GM18867 (cell line): ENCODE measurements around the gene NDUFAF8.

Source experiments
- ATAC-seq: cut with Tn5 transposase; IDR thresholded peaks from one replicate; pipeline ENCODE4 v1.9.1; 2021; ENCODE audit warnings: mild to moderate bottlenecking, moderate library complexity; ENCODE audit not compliant: unreplicated experiment

The NDUFAF8 gene

GRCh38 chr17:81200695-81201580 is 38.2 kb upstream of the NDUFAF8 start:
- ATAC-seq = no peak

DNA sequence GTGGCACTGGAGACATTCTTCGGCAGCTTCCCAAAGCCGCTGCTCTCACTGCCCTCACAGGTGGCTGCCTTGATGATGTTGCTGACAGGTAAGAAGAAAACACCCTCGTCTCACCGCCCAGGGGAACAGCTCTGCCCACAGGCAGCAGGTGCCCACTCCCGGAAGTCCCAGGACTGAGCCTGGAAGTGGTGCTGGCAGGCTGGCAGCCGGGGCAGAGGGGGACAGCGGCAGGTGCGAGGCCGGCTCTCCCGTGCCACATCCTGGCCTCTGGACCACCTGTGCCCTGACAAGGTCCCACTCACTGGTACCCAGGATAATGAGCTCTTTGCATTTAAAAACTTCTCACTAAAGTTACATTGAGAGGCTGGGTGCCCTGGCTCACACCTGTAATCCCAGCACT is 36.8 kb upstream of the NDUFAF8 start:
- ATAC-seq = no peak

DNA sequence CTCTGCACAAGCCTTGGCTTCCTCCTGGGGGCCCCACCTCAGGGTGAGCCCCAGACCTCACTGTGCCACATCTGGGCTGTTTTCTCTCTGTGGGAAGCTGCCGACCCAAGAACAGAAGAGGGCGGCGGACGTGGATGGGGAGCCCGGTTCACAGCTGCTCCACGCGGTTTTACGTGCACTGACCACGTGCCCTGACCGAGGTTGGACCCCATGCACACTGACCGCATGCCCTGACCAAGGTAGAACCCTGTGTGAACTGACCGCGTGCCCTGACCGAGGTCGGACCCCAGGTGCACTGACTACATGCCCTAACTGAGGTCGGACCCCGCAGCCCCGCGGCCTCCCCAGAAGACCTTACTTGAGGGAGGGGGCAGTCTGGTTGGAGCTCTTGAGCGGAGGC is 36.0 kb upstream of the NDUFAF8 start:
- no peak for ATAC-seq

DNA sequence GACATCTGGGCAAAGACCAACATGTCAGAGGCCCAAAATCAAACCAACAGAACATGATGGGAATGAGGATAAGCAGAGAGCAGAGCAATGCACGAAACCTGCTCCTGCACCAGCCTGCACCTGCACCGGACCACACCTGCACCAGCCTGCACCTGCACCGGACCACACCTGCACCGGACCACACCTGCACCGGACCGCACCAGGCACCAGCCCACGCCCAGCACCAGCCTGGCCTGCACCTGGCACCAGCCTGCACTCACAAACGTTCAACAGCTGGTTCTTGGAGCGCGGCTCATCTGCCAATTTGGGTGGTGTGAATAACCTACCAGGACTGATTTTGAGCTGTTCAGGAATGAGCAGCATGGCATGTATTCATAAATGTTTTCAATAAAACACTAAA is 34.5 kb upstream of the NDUFAF8 start:
- ATAC-seq = no peak

DNA sequence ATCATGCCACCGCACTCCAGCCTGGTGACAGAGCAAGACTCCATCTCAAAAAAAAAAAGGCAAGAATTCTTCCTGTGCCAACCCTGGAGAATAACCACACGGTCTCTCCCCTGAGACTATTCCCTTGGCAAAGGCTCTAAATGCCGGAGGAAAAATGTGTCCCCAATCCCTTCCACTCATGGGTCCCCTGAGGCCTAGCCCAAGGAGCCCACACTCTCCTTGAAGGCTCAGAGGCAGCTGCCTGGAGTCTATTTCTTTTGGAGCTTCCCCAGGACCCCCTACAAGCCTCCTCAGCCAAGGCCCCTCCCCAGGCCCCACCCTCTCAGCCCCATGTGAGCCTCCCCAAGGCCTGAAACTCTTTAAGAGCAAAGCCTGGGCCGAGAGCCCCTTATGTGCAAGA is 33.0 kb upstream of the NDUFAF8 start:
- no peak for ATAC-seq

- ATAC-seq = no peak
These were observed 32.5 kb upstream of the NDUFAF8 start for GRCh38 chr17:81206657-81207056.

DNA sequence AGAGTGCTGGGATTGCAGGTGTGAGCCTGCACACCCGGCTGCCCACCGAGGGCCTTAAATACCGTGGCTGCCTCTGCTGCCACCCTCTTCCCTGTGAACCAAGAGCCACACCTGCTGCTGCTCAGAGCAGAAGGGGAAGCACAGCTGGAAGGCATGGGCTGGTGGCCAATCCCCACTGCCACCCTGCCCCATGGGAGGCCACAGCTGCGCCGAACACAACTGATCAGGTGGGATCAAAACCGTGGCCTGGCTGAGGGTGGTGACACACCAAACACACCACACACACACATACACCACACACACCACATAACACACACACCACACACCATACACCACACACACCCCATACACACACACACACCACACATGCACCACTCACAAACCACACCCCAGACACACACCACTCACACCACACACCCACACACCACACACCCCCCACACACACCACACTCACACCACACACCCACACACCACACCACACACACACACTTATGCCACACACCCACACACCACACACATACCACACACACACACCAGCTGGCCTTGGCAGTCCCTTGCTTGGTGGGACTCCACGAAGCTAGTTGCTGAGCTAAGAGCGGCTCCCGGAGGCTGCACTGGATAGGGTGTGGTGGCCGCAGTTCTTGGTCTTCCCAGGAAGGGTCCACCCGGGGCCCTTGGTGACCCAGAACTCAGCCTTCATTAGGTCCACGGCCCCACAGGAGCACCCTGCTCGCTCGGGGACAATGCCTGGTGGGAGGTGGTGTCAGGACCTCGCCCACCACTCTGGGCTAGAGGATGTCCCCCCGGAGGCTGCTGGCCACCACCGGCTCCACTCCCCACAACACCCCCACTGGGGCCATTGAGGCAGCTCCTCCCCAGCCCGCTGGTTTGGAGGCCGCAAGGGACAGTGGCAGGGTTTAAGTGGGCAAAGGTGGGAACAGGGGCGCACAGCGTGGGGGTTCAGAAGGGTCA is 31.2 kb upstream of the NDUFAF8 start:
- ATAC-seq = no peak

DNA sequence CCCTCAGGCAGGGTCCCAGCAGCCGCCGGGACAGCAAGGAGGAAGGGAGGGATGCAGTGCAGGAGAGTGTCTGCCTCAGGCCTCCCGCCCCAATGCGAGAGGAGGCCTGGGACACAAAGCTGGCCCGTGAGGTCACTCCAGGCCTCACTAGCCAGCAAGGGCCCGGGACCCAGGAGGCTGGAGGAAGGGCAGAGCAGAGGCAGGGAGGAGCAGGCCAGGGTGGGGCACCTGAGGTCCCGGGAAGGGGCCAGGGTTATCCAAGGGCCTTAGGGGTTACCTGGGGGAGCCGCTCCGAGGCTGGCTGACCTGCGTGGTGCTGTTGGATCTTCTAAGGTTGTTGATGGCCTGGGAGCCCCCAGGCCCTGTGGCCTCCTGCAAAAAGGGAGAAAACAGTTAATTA is 30.5 kb upstream of the NDUFAF8 start:
- no peak for ATAC-seq

DNA sequence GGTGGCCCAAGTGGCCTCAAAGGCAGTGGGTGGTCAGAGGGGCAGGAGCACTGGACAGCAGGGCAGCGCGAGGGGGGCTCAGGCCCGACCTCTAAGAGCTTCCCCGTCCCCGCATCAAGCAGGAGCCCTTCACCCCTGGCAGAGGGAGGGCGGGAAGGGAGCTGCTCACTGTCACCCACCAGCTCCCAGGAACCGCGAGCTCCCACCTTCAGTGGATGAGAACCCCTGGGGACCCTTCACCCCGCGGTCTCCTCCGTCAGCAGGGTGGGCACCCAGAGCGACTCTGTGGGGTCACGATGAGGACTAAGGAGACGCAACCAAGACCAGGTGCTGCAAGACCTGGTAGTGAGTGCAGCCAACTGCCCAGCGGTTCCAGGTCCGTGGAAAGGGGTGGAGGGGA is 30.0 kb upstream of the NDUFAF8 start:
- no peak for ATAC-seq

DNA sequence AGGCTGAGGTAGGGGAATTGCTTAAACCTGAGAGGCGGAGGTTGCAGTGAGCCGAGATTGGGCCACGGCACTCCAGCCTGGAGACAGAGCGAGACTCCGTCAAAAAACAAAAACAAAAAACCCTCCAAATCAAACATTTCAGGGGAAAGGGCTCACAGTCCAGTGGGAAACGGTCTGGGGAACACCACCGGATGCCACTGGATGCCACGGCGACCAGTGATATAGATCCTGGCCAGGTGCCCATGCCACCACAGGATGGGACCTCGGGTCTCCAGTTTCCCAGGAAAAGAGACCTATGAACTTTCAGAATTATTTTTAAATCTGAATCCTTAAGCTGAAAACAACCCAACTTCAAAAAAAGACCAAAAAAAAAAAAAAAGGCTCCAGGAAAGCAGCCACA is 28.7 kb upstream of the NDUFAF8 start:
- ATAC-seq = no peak

- ATAC-seq = no peak
These were observed 28.2 kb upstream of the NDUFAF8 start for GRCh38 chr17:81210868-81211267.

GRCh38 chr17:81212365-81212764 is 26.8 kb upstream of the NDUFAF8 start:
- ATAC-seq = no peak

GRCh38 chr17:81213978-81214377 is 25.1 kb upstream of the NDUFAF8 start:
- no peak for ATAC-seq

GRCh38 chr17:81217491-81217890 is 21.6 kb upstream of the NDUFAF8 start:
- no peak for ATAC-seq

DNA sequence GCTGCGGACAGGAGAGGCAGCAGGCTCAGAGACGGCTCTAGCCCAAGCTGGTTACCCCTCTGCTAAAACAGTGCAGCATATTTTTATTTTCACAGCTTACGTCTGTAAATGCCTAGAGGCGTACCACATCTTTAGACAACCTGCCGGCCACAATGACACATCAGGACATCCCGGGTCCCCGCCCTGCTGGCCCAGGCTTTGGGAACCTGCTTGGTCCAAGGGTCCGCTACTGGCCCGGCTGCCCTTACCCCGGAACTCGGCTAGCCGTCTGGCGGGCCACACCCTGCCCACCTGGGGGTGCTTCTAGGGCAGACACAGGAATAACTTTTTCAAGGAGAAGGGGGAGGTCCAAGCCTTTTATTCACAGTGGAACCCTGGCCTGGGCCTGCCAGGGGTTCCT is 20.7 kb upstream of the NDUFAF8 start:
- no peak for ATAC-seq

- ATAC-seq = no peak
These were observed 20.1 kb upstream of the NDUFAF8 start for GRCh38 chr17:81218991-81219390.

DNA sequence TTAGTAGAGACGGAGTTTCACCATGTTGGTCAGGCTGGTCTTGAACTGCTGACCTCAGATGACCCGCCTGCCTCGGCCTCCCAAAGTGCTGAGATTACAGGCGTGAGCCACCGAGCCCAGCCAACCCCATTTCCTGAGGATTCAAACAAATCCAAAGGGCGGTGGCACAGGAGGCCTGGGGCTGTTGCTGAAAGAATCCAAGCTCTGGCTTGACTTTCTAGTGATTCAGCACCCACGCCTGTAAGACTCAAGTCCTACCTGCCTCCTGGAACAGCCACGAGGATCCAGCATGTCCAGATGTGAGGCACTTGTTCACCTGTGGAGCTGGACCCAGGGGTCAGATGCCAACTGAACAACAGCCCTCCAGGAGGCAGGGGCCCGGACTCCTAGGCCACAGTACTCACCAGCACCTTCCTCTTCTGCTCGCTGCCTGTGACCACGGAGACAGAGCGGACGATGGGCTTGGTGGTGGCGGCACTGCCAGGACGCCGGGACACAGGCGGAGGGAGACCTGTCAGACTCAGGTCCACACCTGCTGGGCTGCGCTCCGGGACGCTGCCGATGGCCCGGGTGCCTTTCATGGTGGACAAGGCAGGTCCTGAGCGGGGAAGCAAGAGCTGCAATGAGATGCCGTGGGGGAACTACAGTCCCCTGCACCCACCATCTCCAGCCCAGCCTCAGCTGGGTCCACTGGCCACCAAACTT is 19.5 kb upstream of the NDUFAF8 start:
- ATAC-seq = no peak

DNA sequence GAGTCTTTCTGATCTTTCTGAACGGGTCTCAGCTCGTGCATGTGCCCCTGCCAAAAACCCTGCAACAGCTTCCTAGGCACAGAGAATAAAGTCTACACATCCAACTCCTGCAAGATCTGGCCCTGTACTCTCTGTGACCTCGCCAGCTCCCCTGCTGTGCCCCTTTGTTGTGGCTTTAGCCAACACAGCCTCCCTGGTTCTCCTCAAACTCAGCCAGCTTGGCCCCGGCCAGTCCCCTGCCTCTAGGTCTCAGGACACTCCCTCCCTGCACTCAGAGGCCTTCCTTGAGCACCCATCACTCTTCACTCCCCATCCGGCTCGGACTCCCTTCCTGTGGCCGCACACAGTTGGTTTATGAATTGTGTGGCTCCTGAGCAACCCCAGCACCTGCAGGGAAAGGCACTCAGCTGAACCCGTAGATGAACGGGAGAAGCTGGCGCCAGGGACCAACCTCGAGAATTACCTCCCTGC is 17.7 kb upstream of the NDUFAF8 start:
- no peak for ATAC-seq

DNA sequence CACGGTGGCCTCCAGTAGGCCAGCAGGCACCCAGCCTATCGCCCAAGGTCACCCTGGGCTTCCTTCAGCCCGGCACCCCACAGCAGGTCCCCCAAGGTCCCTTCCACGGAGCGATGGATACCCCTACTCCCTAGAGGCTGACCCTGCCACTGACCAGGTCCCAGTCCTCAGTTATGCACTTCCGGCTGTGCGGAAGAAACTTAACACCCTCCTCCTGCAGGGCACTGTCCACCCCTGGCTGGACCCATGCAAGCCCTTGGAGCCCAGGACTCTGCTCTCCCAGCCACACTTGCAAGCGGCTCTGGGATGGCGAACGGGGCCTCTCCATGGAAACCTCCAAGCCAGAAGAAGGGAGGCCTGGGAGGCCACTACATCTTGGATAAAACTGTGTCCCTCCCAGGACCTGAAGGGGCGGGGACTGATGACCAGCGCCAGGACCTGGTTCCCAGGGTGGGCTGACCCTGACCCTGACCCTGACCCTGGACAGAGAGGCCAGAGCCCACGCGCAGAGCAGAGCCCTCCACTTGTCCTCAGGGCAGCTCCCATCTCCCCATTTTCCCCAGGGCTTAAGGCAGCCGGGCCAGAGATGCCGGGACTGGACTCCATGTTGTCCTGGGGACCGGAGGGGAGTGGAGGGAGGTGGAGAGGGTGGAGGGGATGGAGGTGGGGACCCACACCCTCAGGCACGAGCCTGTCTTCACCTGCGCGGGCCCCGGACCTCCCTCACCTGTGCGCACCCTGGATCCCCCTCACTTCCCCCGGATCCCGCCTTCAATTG is 17.1 kb upstream of the NDUFAF8 start:
- no peak for ATAC-seq

DNA sequence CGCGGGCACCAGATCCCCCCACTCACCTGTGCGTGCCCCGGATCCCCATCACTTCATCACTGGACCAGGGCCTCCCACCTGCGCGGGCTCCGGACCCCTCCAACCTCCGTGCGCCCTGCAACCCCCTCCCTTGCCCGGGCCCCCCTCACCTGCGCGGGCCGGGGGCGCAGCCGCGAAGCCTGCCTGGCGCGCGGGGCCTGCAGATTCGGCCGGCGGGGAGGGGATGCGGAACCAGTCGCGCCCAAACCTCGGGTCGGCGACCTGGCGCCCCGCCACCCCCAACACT is 16.6 kb upstream of the NDUFAF8 start:
- ATAC-seq = no peak
